ENCODE data around the gene EPS8. TPM values are rescaled to one million over a fixed set of nuclear protein-coding genes. Genes with fewer than 3 reads are reported as not detected.
"Not testable (repeated sequence)": the region's sequence is repeated elsewhere in the genome, so short reads cannot be mapped to it uniquely, and the experiment has no call there.

The EPS8 gene
- total and polyA plus RNA-seq, 2 experiments from 2014 or later: 3.1 to 6.0 TPM

GRCh38 chr12:15741082-15741481, 48.1 kb downstream of the EPS8 start:
- TF ChIP-seq, protein P1, sequence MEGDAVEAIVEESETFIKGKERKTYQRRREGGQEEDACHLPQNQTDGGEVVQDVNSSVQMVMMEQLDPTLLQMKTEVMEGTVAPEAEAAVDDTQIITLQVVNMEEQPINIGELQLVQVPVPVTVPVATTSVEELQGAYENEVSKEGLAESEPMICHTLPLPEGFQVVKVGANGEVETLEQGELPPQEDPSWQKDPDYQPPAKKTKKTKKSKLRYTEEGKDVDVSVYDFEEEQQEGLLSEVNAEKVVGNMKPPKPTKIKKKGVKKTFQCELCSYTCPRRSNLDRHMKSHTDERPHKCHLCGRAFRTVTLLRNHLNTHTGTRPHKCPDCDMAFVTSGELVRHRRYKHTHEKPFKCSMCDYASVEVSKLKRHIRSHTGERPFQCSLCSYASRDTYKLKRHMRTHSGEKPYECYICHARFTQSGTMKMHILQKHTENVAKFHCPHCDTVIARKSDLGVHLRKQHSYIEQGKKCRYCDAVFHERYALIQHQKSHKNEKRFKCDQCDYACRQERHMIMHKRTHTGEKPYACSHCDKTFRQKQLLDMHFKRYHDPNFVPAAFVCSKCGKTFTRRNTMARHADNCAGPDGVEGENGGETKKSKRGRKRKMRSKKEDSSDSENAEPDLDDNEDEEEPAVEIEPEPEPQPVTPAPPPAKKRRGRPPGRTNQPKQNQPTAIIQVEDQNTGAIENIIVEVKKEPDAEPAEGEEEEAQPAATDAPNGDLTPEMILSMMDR (IDR thresholded peaks at IDR 0.05; ENCODE audit: low read depth, low read length): no peak
- Histone ChIP-seq H3K27me3 (no peaks in the 10 kb centered on the region), H3K9me3 (ENCODE audit: low read depth) (no peaks in the 10 kb centered on the region), H3K36me3 (no peaks in the 10 kb centered on the region), H3K27ac (no peak overlapping the region), H3K4me3 (no peak overlapping the region), H3K4me1 (ENCODE audit: low read depth) (no peaks in the 10 kb centered on the region)
- no peak for DNase-seq (ENCODE audit: low read depth in 1 of 2, low spot score in 1 of 2)

DNA sequence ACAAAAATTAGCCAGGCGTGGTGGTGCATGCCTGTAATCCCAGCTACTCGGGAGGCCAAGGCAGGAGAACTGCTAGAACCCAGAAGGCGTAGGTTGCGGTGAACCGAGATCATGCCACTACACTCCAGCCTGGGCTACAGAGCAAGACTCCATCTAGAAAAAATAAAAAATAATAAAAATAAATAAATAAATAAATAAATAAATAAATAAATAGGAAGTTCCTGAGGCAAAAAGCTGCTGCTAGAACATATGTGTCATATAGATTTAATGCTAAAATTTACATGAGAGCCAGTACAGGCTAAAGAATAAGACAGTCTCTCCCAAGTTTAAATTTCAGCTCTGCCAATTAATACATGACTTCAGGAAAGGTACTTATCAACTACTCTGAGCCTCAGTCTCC, 48.8 kb downstream of the EPS8 start:
- not testable (repeated sequence) for H3K9me3 ChIP-seq (ENCODE audit: low read depth); H3K4me1 ChIP-seq (ENCODE audit: low read depth); H3K27me3 ChIP-seq; H3K36me3 ChIP-seq; H3K4me3 ChIP-seq; H3K27ac ChIP-seq; DNase-seq (ENCODE audit: low read depth in 1 of 2, low spot score in 1 of 2)

- Histone ChIP-seq H3K27ac (no peak overlapping the region), H3K4me1 (ENCODE audit: low read depth) (no peaks in the 10 kb centered on the region), H3K9me3 (ENCODE audit: low read depth) (no peaks in the 10 kb centered on the region), H3K4me3 (no peak overlapping the region), H3K27me3 (no peaks in the 10 kb centered on the region), H3K36me3 (no peaks in the 10 kb centered on the region)
- TF ChIP-seq, protein P1 (IDR thresholded peaks at IDR 0.05; ENCODE audit: low read depth, low read length): no peak
- DNase-seq (ENCODE audit: low read depth in 1 of 2, low spot score in 1 of 2): no peak
Measured at GRCh38 chr12:15738438-15739015, 50.7 kb downstream of the EPS8 start.

GRCh38 chr12:15735837-15736615, 53.2 kb downstream of the EPS8 start:
- no peaks in the 10 kb centered on the region for H3K9me3 ChIP-seq (ENCODE audit: low read depth)
- no peak overlapping the region for H3K27ac ChIP-seq
- no peaks in the 10 kb centered on the region for H3K4me1 ChIP-seq (ENCODE audit: low read depth)
- H3K27me3 ChIP-seq: no peaks in the 10 kb centered on the region
- TF ChIP-seq, protein P1 (IDR thresholded peaks at IDR 0.05; ENCODE audit: low read depth, low read length): no peak
- no peak for DNase-seq (ENCODE audit: low read depth in 1 of 2, low spot score in 1 of 2)
- no peaks in the 10 kb centered on the region for H3K36me3 ChIP-seq
- no peak overlapping the region for H3K4me3 ChIP-seq

- Histone ChIP-seq H3K27ac (no peak overlapping the region), H3K27me3 (no peaks in the 10 kb centered on the region), H3K36me3 (no peaks in the 10 kb centered on the region), H3K4me3 (no peak overlapping the region), H3K9me3 (ENCODE audit: low read depth) (no peaks in the 10 kb centered on the region), H3K4me1 (ENCODE audit: low read depth) (no peaks in the 10 kb centered on the region)
- TF ChIP-seq, protein P1 (IDR thresholded peaks at IDR 0.05; ENCODE audit: low read depth, low read length): no peak
- no peak for DNase-seq (ENCODE audit: low read depth in 1 of 2, low spot score in 1 of 2)
Measured at GRCh38 chr12:15733136-15733535, 56.1 kb downstream of the EPS8 start.

DNA sequence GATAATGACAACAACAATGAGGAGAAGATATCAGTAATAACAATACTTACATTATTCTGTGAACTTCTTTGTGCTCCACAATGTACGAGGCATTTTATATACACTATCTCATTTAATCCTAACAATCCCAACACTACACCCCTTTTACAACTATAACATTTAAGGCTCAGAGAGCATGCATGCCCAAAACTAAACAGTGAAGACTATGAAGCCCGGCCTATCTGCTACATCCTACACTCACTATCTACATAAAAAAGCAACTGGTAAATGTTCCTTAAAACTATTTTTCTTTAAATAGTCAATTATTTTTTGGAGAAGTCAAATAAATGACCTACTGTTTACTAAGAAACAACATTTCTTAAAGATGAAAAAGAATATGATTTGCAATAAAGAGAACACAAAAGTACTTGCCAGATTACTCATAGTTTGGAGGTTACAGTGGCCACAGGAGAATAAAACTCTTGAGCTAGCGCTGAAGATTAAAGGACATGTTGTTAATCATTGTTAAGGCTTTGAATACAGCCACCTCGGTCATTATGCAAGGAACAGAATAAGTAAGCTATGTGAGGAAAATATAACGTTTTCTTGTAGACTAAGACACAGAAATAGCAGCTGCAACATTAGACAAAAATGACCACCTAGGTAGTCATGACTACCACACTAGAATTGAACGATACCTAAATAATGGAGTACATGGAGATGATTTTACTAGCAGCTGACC, 56.7 kb downstream of the EPS8 start:
- H3K4me3 ChIP-seq: no peak overlapping the region
- H3K27me3 ChIP-seq: no peaks in the 10 kb centered on the region
- no peak overlapping the region for H3K27ac ChIP-seq
- H3K9me3 ChIP-seq (ENCODE audit: low read depth): no peaks in the 10 kb centered on the region
- no peaks in the 10 kb centered on the region for H3K4me1 ChIP-seq (ENCODE audit: low read depth)
- TF ChIP-seq, protein P1 (IDR thresholded peaks at IDR 0.05; ENCODE audit: low read depth, low read length): no peak
- H3K36me3 ChIP-seq: no peaks in the 10 kb centered on the region
- DNase-seq (ENCODE audit: low read depth in 1 of 2, low spot score in 1 of 2): peak in 1 of 2 donors; percentile 53
